NK-92 (cell line): ENCODE measurements around the gene SLC35F1.

ENCODE experiments used
- DNase-seq: peaks from one replicate; lab custom pipeline; 2025; ENCODE audit not compliant: unreplicated experiment; lab: John Stamatoyannopoulos, UW

Gene SLC35F1

GRCh38 chr6:118186672-118187567 is 279.9 kb downstream of the SLC35F1 start:
- DNase-seq: no peak

GRCh38 chr6:118187568-118188164 is 280.6 kb downstream of the SLC35F1 start:
- DNase-seq: no peak

GRCh38 chr6:118188561-118188960 is 281.5 kb downstream of the SLC35F1 start:
- DNase-seq: no peak

- no peak for DNase-seq
These were observed 290.5 kb downstream of the SLC35F1 start for GRCh38 chr6:118197539-118197938.

- no peak for DNase-seq
These were observed 291.7 kb downstream of the SLC35F1 start for GRCh38 chr6:118198746-118199145.

GRCh38 chr6:118200160-118200559 is 293.1 kb downstream of the SLC35F1 start:
- DNase-seq: no peak

- DNase-seq: no peak
These were observed 295.5 kb downstream of the SLC35F1 start for GRCh38 chr6:118202517-118202916.

- DNase-seq: no peak
These were observed 296.5 kb downstream of the SLC35F1 start for GRCh38 chr6:118203545-118203944.

GRCh38 chr6:118206221-118206620 is 299.2 kb downstream of the SLC35F1 start:
- DNase-seq: no peak

- DNase-seq: no peak
These were observed 300.9 kb downstream of the SLC35F1 start for GRCh38 chr6:118207947-118208346.

- DNase-seq: no peak
These were observed 305.5 kb downstream of the SLC35F1 start for GRCh38 chr6:118212451-118213173.

- no peak for DNase-seq
These were observed 308.2 kb downstream of the SLC35F1 start for GRCh38 chr6:118215269-118215668.

GRCh38 chr6:118216751-118217150 is 309.7 kb downstream of the SLC35F1 start:
- no peak for DNase-seq

- no peak for DNase-seq
These were observed 311.1 kb downstream of the SLC35F1 start for GRCh38 chr6:118218156-118218555.

GRCh38 chr6:118220429-118221128 is 313.5 kb downstream of the SLC35F1 start:
- DNase-seq: no peak

- DNase-seq: no peak
These were observed 316.3 kb downstream of the SLC35F1 start for GRCh38 chr6:118223316-118223715.

- DNase-seq: no peak
These were observed 321.8 kb downstream of the SLC35F1 start for GRCh38 chr6:118228886-118229285.

- DNase-seq: no peak
These were observed 333.9 kb downstream of the SLC35F1 start for GRCh38 chr6:118240878-118241528.

GRCh38 chr6:118246406-118246805 is 339.3 kb downstream of the SLC35F1 start:
- DNase-seq: no peak

GRCh38 chr6:118248171-118248570 is 341.1 kb downstream of the SLC35F1 start:
- no peak for DNase-seq

GRCh38 chr6:118249680-118250079 is 342.6 kb downstream of the SLC35F1 start:
- DNase-seq: no peak
